Retinal pigment epithelial cell (primary cell): ENCODE results near the gene TBC1D14.

Experiments used
- DNase-seq: peaks from one replicate; pipeline ENCODE4 v3.0.0-alpha.2; 2010; ENCODE audit warnings: low read depth
- H3K4me3 ChIP-seq: 2 replicates; pipeline ENCODE4 v1.5.1; 2011; ENCODE audit warnings: mild to moderate bottlenecking, low read length, control low read depth, moderate library complexity
- CTCF ChIP-seq: conservative IDR thresholded peaks from 2 replicates; pipeline ENCODE4 v1.5.1; 2011; ENCODE audit warnings: low read depth, low read length, control low read depth, inconsistent platforms

TBC1D14 gene

GRCh38 chr4:6875431-6875831 is 34.2 kb upstream of the TBC1D14 start:
- no peak for DNase-seq
- no peak for TF ChIP-seq CTCF
- H3K4me3 ChIP-seq, result no peak overlapping the region

GRCh38 chr4:6876440-6876839 is 33.2 kb upstream of the TBC1D14 start:
- no peak for DNase-seq
- no peak for TF ChIP-seq CTCF
- H3K4me3 ChIP-seq, result no peak overlapping the region

- H3K4me3 ChIP-seq, result no peak overlapping the region
- no peak for TF ChIP-seq CTCF
- no peak for DNase-seq
Observed at GRCh38 chr4:6877067-6877466, 32.6 kb upstream of the TBC1D14 start.

GRCh38 chr4:6878451-6879059 is 31.1 kb upstream of the TBC1D14 start:
- no peak for DNase-seq
- no peak overlapping the region for H3K4me3 ChIP-seq
- no peak for TF ChIP-seq CTCF

GRCh38 chr4:6880691-6881090 is 28.9 kb upstream of the TBC1D14 start:
- TF ChIP-seq CTCF, result no peak
- no peak for DNase-seq

GRCh38 chr4:6881908-6882307 is 27.7 kb upstream of the TBC1D14 start:
- TF ChIP-seq CTCF, result no peak
- no peak overlapping the region for H3K4me3 ChIP-seq
- no peak for DNase-seq

More at GRCh38 chr4:6880691-6881090, 28.9 kb upstream of the TBC1D14 start:
- H3K4me3 ChIP-seq, result no peak overlapping the region

- DNase-seq, result no peak
- H3K4me3 ChIP-seq, result no peak overlapping the region
- TF ChIP-seq CTCF, result no peak
Observed at GRCh38 chr4:6884341-6884870, 25.2 kb upstream of the TBC1D14 start.
